Neural cell (in vitro differentiated cells): Measurements from ENCODE around the gene CLDN6. TPM values are rescaled to one million over a fixed set of nuclear protein-coding genes. Genes with fewer than 3 reads are reported as not detected.

ENCODE experiments used
- H2AFZ ChIP-seq: fragments of 200-600, 300-800 bp; sonication (generic), shearing (Covaris generic); 2 replicates; pipeline ENCODE4 v1.6.0; 2014; ENCODE audit warnings: low read depth, mild to moderate bottlenecking, antibody characterized with exemption, low read length, moderate library complexity
- H3F3A ChIP-seq: fragments of 200-600 bp; shearing (Covaris generic); 2 replicates; pipeline ENCODE4 v1.6.1; 2016; ENCODE audit warnings: mild to moderate bottlenecking, moderate library complexity, mixed read lengths, antibody characterized with exemption, low read length; ENCODE audit not compliant: insufficient read depth, poor library complexity, severe bottlenecking
- H3K27ac ChIP-seq: fragments of 200-600, 300-800 bp; sonication (generic), shearing (Covaris generic); 2 replicates; pipeline ENCODE4 v1.5.1; 2014; ENCODE audit warnings: mild to moderate bottlenecking, low read length, moderate library complexity
- H3K27me3 ChIP-seq: fragments of 300-800, 200-600 bp; sonication (generic), shearing (Covaris generic); 2 replicates; pipeline ENCODE4 v1.6.0; 2014; ENCODE audit warnings: mild to moderate bottlenecking, low read depth, low read length, moderate library complexity; ENCODE audit not compliant: insufficient read depth
- H3K36me3 ChIP-seq: fragments of 300-800, 200-600 bp; sonication (generic), shearing (Covaris generic); 2 replicates; pipeline ENCODE4 v1.5.1; 2014; ENCODE audit warnings: mild to moderate bottlenecking, antibody characterized with exemption, low read length, moderate library complexity; ENCODE audit not compliant: insufficient read depth
- H3K4me2 ChIP-seq: fragments of 300-800, 200-600 bp; sonication (generic), shearing (Covaris generic); 2 replicates; pipeline ENCODE4 v1.6.0; 2014; ENCODE audit warnings: mild to moderate bottlenecking, low read length
- H3K4me3 ChIP-seq: fragments of 300-800, 200-600 bp; sonication (generic), shearing (Covaris generic); 2 replicates; pipeline ENCODE4 v1.5.1; 2014; ENCODE audit warnings: mild to moderate bottlenecking, low read length, moderate library complexity
- H3K79me2 ChIP-seq: fragments of 200-600 bp; shearing (Covaris generic); replicated peaks from 2 replicates; pipeline ENCODE4 v1.6.0; 2014; ENCODE audit warnings: mild to moderate bottlenecking, low read length, moderate library complexity; ENCODE audit not compliant: insufficient read depth
- H3K9ac ChIP-seq: fragments of 300-800, 200-600 bp; sonication (generic), shearing (Covaris generic); 2 replicates; pipeline ENCODE4 v1.6.1; 2016; ENCODE audit warnings: mild to moderate bottlenecking, low read length, mixed read lengths
- H3K9me2 ChIP-seq: fragments of 200-600 bp; shearing (Covaris generic); 2 replicates; pipeline ENCODE4 v1.6.1; 2016; ENCODE audit warnings: mild to moderate bottlenecking, low read length, mixed read lengths; ENCODE audit not compliant: insufficient read depth
- H3K9me3 ChIP-seq: fragments of 200-600, 300-800 bp; sonication (generic), shearing (Covaris generic); 2 replicates; pipeline ENCODE4 v1.6.1; 2016; ENCODE audit warnings: mild to moderate bottlenecking, mixed run types, low read length, moderate library complexity, mixed read lengths
- H4K20me1 ChIP-seq: fragments of 200-600 bp; shearing (Covaris generic); 2 replicates; pipeline ENCODE4 v1.6.1; 2016; ENCODE audit warnings: mild to moderate bottlenecking, mixed run types; ENCODE audit not compliant: insufficient read depth
- EZH2 ChIP-seq: fragments of 200-600, 300-800 bp; shearing (Covaris generic), sonication (generic); IDR thresholded peaks from 2 replicates; pipeline ENCODE4 v1.6.1; 2014; ENCODE audit warnings: antibody characterized with exemption, low read length, borderline replicate concordance, mild to moderate bottlenecking; ENCODE audit not compliant: insufficient read depth, poor library complexity, severe bottlenecking
- MXI1 ChIP-seq: fragments of 450-650 bp; conservative IDR thresholded peaks from 2 replicates; pipeline ENCODE4 v1.6.1; 2014; ENCODE audit warnings: antibody characterized with exemption, mild to moderate bottlenecking; ENCODE audit not compliant: poor library complexity, severe bottlenecking
- POLR2AphosphoS5 ChIP-seq: IDR thresholded peaks from 2 replicates; pipeline ENCODE4 v1.6.1; 2012
- RAD21 ChIP-seq: fragments of 450-650 bp; conservative IDR thresholded peaks from 2 replicates; pipeline ENCODE4 v1.6.1; 2014; ENCODE audit warnings: antibody characterized with exemption, mild to moderate bottlenecking, moderate library complexity
- polyA plus RNA-seq: library from polyadenylated mRNA; depleted of rRNA; stranded (reverse); fragments of >200 nt; gene quantifications from 2 replicates; pipeline ENCODE4 v1.2.3, GENCODE V29; 2014
- TF ChIP-seq, protein P1 (sequence below): IDR thresholded peaks from 2 replicates; pipeline ENCODE4 v1.6.1; 2012; ENCODE audit warnings: borderline replicate concordance
- TF ChIP-seq, protein P2 (sequence below): fragments of 450-650 bp; IDR thresholded peaks from 2 replicates; pipeline ENCODE4 v1.5.1; 2014; ENCODE audit warnings: antibody characterized with exemption, mild to moderate bottlenecking, moderate library complexity; ENCODE audit not compliant: poor library complexity, severe bottlenecking

CLDN6 gene
- polyA plus RNA-seq, 1 donor from 2014 or later = not detected

DNA sequence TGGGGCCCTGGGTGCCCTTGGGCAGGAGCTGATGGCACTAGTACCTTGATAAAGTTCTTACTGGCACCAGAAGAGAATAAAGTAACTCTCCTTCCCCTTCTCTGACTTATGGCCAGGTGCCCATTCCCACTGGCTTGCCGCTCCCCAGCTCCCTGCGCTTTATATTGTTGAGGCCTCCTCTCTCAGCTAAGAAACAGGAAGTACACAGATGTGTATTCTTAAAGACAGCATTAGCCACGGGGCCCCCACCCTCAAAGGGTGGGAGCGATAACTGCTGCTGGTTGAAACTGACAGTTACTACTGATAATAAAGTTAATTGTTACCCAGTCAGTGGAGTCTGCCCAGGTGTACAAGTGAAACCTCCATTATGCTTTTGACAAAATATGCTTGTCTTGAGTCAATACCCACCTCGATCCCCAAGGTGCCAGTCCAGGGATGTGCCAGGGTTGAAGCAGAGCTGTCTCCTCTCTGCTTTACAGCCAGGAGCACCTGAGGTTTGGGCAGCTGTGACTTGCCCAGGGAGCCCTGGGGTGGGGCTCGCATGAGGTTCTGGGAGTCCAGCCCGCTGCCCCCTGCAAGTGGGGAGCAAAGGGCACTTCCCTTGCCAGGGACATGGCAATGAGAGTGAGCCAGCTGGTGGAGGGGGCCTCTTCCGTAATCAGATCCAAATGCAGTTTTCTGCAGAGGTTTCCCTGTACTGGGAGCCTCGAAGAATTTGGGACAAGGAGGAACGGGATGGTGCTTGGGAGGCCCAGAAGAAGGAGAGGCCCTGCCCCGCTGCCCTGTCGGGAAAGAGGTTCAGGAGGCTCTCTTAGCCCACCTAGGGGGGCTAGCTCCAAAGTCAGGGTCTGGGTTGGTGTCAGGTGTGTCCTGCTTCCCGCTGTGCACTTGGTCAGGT lies 10.7 kb downstream of the CLDN6 start:
- H3K4me2 ChIP-seq = no peak overlapping the region
- no peaks in the 10 kb centered on the region for H3F3A ChIP-seq
- H3K79me2 ChIP-seq = no peaks in the 10 kb centered on the region
- H3K36me3 ChIP-seq = no peaks in the 10 kb centered on the region
- H3K27ac ChIP-seq = no peak overlapping the region
- H4K20me1 ChIP-seq = no peaks in the 10 kb centered on the region
- no peaks in the 10 kb centered on the region for H3K9me3 ChIP-seq
- H3K9me2 ChIP-seq = no peaks in the 10 kb centered on the region
- TF ChIP-seq, protein P1, sequence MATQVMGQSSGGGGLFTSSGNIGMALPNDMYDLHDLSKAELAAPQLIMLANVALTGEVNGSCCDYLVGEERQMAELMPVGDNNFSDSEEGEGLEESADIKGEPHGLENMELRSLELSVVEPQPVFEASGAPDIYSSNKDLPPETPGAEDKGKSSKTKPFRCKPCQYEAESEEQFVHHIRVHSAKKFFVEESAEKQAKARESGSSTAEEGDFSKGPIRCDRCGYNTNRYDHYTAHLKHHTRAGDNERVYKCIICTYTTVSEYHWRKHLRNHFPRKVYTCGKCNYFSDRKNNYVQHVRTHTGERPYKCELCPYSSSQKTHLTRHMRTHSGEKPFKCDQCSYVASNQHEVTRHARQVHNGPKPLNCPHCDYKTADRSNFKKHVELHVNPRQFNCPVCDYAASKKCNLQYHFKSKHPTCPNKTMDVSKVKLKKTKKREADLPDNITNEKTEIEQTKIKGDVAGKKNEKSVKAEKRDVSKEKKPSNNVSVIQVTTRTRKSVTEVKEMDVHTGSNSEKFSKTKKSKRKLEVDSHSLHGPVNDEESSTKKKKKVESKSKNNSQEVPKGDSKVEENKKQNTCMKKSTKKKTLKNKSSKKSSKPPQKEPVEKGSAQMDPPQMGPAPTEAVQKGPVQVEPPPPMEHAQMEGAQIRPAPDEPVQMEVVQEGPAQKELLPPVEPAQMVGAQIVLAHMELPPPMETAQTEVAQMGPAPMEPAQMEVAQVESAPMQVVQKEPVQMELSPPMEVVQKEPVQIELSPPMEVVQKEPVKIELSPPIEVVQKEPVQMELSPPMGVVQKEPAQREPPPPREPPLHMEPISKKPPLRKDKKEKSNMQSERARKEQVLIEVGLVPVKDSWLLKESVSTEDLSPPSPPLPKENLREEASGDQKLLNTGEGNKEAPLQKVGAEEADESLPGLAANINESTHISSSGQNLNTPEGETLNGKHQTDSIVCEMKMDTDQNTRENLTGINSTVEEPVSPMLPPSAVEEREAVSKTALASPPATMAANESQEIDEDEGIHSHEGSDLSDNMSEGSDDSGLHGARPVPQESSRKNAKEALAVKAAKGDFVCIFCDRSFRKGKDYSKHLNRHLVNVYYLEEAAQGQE = no peak
- TF ChIP-seq POLR2AphosphoS5 = no peak
- TF ChIP-seq EZH2 = no peak
- no peak overlapping the region for H3K9ac ChIP-seq
- H3K27me3 ChIP-seq = peaks cover 67% of the 10 kb centered on the region
- no peak overlapping the region for H2AFZ ChIP-seq
- H3K4me3 ChIP-seq = no peak overlapping the region

DNA sequence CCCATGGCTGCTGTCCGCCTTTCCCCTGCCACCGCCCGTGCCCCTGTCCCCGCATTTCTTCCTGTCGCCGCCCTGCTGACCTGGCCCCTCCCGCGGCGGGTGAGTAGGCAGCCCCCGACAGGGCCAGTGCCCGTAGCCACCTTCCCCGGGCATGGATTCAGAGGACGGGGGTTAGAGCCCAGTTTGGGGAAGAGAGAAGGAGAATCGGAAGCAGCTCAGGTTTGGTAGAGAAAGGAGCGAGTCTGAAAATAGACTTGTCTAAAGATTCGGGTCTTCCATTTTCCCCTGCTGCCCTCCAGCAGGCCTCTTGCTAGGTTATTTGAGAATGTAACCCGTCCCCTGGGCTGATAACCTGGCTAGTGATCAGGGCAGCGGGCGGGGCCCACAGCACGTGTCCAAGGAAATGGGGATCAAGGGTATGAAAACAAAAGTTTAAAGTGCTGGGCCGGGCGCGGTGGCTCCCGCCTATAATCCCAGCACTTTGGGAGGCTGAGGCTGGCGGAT lies 13.2 kb downstream of the CLDN6 start:
- no peaks in the 10 kb centered on the region for H4K20me1 ChIP-seq
- no peaks in the 10 kb centered on the region for H3K36me3 ChIP-seq
- H3K4me2 ChIP-seq = no peak overlapping the region
- peaks cover 50% of the 10 kb centered on the region for H3K27me3 ChIP-seq
- peak overlapping the region; percentile 50 for H3K4me3 ChIP-seq
- H2AFZ ChIP-seq = no peak overlapping the region
- TF ChIP-seq RAD21 (no peak), MXI1 (no peak)
- TF ChIP-seq, protein P2, sequence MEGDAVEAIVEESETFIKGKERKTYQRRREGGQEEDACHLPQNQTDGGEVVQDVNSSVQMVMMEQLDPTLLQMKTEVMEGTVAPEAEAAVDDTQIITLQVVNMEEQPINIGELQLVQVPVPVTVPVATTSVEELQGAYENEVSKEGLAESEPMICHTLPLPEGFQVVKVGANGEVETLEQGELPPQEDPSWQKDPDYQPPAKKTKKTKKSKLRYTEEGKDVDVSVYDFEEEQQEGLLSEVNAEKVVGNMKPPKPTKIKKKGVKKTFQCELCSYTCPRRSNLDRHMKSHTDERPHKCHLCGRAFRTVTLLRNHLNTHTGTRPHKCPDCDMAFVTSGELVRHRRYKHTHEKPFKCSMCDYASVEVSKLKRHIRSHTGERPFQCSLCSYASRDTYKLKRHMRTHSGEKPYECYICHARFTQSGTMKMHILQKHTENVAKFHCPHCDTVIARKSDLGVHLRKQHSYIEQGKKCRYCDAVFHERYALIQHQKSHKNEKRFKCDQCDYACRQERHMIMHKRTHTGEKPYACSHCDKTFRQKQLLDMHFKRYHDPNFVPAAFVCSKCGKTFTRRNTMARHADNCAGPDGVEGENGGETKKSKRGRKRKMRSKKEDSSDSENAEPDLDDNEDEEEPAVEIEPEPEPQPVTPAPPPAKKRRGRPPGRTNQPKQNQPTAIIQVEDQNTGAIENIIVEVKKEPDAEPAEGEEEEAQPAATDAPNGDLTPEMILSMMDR = no peak
- no peaks in the 10 kb centered on the region for H3F3A ChIP-seq
- H3K9ac ChIP-seq = no peak overlapping the region
- no peak overlapping the region for H3K27ac ChIP-seq
- no peaks in the 10 kb centered on the region for H3K9me3 ChIP-seq
- no peaks in the 10 kb centered on the region for H3K79me2 ChIP-seq
- no peaks in the 10 kb centered on the region for H3K9me2 ChIP-seq

DNA sequence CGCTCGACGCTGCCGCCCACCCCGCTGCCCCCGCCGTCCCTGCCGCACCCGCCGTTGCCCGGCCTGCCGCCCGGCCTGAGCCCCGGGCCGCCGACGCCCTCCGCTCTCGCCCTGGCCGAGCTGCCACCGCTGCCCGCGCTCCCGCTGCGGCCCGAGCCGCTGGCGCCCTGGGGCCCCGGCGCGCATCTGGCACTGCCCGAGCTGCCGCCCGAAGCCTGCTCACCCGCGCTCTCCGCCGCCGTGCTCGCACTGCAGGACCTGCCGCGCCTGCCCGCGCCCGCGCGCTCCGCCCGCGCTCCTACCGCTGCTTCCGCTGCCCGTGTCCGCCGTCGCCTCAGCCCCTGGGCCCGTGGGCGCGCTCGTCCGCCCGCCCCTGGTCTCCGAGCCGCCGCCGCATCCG lies 13.7 kb downstream of the CLDN6 start:
- Histone ChIP-seq H3K9ac (no peak overlapping the region), H3K27me3 (peaks cover 46% of the 10 kb centered on the region), H3K27ac (no peak overlapping the region), H3K4me3 (no peak overlapping the region), H2AFZ (no peak overlapping the region), H3K79me2 (no peaks in the 10 kb centered on the region), H3K36me3 (no peaks in the 10 kb centered on the region), H4K20me1 (no peaks in the 10 kb centered on the region), H3K9me3 (no peaks in the 10 kb centered on the region), H3F3A (no peaks in the 10 kb centered on the region), H3K4me2 (no peak overlapping the region), H3K9me2 (no peaks in the 10 kb centered on the region)
- TF ChIP-seq, protein P2 = no peak
